ENCODE data around the gene INMT.

INMT gene

DNA sequence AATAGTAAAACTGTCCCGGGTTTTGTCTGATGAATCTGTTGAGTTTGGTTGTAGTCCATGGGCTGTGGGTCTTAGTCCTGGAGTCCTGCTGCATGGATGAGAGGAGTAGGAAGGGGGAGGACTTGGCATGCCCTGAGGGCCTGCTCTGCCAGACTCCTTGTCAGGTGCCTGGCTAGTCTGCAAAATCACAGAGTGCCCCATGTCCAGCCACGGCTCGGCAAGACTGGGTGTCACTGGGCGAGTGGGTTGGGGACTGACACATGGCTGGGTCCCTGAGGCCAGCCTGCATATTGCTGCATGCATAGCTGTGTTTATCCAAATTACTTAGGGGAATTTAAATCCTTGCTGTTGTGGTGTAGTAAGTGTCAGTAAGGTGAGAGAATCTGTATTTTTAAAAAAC lies 29.0 kb downstream of the INMT start:
- FAIRE-seq (no peak), DNase-seq (ENCODE audit: low spot score) (no peak)

DNA sequence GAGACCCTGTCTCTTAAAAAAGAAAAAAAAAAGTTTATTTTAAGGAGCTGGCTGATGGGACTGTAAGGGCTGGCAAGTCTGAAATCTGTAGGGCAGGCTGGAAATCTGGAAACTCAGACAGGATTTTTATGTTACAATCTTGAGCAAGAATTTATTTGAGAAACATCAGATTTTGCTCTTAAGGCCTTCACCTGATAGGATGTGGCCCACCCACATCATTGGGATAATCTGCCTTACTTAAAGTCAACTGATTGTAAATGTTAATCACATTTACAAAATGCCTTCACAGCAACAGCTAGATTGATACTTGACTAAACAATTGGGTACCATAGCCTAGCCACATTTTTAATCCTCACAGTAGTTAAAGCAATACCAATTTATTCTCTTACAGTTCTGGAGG lies 30.8 kb downstream of the INMT start:
- FAIRE-seq (peak; percentile 17), DNase-seq (ENCODE audit: low spot score) (no peak)

DNA sequence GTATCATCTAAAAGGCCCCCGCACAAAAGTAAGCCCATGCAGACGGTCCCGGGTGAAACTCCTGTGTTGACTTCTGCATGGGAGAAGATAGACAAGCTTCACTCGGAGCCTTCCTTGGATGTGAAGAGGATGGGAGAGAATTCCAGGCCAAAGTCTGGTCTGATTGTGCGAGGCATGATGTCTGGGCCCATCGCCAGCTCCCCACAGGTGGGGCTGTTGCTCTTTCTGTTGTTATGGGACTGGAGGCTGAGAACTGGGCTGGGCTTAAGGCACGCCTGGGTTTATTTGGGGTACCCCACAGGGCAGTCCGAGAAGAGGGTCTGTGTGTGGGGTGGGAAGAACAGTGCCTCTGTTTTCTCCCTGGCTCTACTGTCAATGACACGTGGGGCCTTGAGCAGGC lies 33.9 kb downstream of the INMT start:
- FAIRE-seq: no peak
- DNase-seq (ENCODE audit: low spot score): no peak

DNA sequence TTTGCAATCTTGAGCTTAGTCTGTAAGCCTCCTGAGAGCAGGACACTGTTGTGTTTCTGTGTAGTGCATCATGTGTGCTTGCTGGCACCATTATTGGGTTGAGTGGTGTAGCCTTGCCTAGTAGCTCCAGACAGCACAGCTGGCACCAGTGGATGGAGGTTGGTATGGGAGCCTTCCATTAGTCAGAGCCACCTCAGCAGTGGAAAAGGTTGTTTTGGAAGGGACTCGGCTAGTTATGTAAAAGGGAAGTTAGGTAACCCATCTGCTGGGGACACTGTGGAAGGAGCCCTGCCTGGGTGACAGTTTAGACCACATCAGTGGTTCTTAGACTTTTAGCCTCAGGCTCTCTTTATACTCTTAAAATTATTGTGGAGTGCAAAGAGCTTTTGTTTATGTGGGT lies 35.6 kb downstream of the INMT start:
- FAIRE-seq (peak; percentile 74), DNase-seq (ENCODE audit: low spot score) (no peak)

DNA sequence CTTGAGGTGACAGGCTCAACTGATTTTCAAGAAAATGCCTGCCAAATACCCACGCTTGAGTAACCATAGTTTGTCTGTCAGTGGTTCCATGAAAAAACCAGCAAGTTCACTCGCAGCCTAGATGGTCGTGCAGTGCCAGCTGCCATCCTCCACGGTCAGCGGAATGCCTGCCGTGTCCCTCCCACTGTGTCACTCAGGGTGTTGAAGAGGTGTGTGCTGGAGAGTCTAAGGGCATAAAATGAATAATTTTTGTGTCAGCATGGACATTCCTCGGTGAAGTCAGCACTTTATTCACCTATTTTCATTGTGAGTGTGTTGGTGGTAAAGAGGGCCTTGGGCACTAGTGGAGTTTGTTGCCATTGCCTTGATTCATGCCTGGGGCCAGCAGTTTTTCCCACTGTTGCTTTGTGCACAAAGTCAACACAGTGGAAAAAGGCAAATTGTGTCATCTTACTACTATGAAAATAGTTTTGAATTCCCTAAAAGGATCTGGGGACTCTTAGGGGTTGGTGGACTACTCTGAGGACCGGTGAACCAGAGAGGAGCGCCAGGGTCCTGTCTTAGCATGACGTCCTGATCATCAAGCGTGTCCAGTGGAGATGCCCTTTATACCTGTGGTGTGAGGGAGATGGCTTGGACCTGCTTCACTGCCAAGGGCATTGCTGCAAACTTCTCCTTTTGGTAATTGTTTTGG lies 36.9 kb downstream of the INMT start:
- peak; percentile 79 for FAIRE-seq
- no peak for DNase-seq (ENCODE audit: low spot score)

DNA sequence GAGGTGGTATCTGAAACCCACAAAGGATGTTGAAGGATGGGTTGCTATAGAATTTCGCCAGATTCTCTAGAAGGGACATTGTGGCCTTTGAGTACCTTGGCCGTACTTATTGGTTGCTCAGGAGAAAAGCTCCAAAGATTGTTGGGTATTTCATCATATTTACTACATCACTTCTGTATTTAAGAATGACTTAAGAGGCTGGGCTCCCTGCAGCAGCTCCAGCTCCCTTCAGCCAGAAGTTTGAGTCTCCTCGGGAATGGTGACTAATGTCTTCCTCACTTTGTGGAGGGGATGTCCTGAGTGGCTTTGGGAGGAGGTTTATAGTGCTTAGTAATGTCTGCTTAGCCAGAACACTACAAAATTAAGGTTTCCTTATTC lies 37.4 kb downstream of the INMT start:
- FAIRE-seq (no peak), DNase-seq (ENCODE audit: low spot score) (no peak)

DNA sequence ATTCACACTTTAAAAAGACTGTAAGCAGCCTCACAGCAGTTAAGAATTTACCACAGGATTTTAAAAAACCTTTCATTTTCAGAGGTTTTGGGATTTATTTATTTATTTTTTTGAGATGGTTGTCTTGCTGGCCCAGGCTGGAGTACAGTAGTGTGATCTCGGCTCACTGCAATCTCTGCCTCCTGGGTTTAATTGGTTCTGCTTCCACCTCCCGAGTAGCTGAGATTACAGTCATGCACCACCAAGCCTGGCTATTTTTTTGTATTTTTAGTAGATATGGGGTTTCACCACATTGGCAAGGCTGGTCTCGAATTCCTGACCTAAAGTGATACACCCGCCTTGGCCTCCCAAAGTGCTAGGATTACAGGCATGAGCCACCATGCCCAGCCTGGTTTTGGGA lies 38.4 kb downstream of the INMT start:
- FAIRE-seq: no peak
- no peak for DNase-seq (ENCODE audit: low spot score)

DNA sequence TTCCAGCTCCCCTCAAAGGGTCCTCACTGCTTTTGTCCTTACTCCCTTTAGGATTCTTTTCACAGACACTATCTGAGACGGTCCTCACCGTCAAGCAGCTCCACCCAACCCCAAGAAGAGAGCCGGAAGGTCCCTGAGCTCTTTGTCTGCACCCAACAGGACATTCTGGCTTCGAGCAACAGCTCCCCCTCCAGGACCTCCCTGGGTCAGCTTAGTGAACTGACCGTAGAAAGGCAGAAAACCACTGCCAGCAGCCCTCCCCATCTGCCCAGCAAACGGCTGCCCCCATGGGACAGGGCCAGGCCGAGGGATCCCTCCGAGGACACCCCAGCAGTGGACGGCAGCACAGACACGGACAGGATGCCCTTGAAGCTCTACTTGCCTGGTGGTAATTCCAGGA lies 39.2 kb downstream of the INMT start:
- FAIRE-seq: no peak
- DNase-seq (ENCODE audit: low spot score): no peak

DNA sequence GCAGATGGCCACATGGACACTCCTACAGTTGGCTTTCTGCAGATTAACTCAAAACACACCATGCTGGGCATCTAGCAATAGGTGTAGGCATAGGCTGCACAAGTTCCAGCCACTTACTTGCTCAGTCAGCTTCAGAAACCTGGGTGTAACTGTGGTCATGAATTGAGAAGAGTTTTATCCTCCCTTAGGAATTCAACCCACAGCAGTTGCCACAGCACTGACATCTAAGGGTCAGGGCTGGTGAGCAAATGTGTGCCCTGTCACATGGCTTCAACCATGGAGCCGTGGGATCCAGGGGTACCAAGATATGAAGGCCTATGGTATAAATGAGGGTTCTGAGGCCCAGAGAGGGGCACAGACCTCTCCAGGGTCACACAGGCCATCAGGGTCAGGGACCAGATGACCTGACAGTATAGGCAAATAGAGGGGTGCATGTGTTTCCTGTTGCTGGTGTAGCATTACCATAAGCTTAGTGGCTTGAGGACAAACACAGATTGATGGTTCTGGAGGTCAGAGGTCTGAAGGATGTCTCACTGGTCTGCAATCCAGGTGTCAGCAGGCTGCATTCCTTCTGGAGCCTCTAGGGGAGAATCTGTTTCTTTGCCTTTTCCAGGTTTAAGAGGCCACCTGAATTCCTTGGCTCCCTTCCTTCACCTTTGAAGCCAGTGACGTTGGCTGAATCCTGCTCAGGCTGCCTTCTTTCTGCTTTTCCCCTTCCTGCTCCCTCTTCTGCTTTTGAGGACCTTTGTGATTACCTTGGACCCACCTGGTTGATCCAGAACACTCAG lies 43.4 kb downstream of the INMT start:
- DNase-seq (ENCODE audit: low spot score): no peak
- peak; percentile 73 for FAIRE-seq

DNA sequence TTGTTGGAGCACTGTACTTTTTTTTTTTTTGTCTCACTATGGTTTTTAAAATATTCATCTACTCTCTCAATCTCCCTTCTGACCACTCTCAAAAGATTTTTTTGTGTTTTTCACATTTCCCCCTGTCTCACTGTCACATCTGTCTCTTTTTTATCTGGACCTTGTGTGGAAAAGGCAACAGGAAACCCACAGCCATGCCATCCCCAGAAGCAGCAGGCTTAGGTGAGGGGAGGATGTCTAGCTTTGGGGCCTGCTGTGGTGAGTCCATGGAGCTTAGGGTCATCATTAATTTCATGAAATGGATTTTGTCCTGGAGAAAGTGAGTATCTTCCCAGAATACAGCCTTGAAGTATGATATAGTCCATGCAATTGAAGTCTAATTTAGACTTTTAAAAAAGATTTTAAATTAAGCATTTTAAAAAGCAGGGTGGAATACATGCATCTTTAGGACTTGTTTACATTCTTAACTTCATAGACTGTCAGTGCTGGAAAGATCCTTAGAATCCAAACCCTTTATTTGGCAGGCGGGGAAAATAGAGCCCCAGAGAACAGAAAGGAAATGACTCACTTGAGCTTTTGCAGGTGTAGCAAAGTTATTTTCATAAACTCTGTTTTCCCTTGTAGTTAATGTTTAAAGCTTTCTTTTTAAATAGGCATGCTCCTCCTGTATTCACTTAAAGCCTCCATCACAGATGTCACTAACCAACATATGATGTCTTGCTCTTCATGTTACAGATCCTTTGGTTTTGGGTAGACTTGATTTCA lies 44.4 kb downstream of the INMT start:
- peak; percentile 56 for DNase-seq (ENCODE audit: low spot score)
- FAIRE-seq: no peak

DNA sequence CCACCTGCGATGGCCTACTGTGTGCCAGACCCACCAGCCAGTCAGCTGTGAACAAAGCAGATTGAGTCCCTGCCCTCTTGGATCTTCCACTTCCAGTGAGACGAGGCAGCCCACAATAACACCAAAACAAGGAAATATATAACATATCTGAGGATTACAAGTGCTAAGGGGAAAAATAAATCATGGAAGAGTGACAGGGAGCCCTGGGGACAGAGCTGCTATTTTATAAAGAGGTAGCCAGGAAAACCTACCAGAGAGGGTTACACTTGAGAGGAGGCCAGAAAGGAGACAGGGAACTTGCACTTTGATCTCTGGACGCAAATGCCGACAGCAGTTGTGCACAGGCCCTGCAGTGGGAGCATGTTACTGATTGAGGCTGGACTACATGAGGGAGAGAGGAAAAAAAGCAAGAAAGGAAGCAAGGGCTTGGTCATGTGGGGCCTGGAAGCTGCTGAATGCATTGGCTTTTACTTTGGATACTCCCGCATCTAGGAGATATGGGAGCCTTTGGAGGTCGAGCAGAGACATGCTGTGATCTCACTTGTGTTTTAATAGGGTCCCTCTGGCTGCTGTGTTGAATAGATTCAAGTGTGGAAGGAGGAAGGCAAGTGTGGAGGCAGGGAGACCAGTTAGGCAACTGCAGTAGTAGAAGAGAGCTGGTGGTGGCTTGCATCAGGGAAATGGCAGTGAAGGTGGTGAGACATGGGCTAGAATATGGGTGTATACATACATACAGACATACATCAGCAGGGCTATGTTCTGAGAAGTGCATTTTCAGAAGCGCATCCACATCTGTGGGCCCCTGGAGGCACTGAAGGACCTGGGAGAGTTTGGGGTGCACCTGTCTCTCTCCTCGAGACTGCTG lies 45.5 kb downstream of the INMT start:
- FAIRE-seq (no peak), DNase-seq (ENCODE audit: low spot score) (no peak)

DNA sequence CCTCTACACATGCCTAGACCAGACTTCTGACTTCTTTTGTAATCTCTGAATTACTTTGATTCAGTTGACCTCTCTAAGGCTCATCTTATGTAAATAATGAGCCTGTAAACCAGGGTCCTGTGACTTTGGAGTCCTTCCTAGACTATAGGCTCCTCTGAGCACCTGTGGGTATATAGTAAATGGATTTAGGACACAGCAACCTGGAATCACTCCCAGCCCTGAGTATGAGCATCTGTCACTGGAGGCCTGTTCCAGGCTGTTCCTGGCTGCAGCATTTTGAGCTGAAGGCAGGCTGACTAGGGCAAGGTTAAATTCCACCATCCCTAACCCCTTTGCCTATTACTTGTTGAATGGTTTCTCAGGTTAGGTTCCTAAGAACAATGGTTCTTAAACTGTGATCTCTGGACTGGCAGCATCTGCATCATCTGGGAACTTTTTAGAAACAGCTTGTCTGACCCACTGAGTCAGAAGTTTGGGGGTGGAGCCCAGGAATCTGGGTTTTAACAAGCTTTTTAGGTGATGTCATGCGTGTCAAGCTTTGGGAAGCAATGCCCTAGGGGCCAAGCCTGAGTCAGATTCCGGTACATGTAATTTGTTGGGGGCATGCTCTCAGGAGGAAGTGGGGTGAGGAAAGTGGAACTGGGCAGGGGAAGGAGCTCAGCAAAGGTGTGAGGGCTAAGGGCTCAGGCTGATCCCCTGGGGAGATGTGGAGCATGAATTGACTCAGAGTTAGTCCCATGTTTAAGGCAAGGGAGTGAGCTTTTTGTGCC lies 47.5 kb downstream of the INMT start:
- DNase-seq (ENCODE audit: low spot score) (peak; percentile 73), FAIRE-seq (no peak)

DNA sequence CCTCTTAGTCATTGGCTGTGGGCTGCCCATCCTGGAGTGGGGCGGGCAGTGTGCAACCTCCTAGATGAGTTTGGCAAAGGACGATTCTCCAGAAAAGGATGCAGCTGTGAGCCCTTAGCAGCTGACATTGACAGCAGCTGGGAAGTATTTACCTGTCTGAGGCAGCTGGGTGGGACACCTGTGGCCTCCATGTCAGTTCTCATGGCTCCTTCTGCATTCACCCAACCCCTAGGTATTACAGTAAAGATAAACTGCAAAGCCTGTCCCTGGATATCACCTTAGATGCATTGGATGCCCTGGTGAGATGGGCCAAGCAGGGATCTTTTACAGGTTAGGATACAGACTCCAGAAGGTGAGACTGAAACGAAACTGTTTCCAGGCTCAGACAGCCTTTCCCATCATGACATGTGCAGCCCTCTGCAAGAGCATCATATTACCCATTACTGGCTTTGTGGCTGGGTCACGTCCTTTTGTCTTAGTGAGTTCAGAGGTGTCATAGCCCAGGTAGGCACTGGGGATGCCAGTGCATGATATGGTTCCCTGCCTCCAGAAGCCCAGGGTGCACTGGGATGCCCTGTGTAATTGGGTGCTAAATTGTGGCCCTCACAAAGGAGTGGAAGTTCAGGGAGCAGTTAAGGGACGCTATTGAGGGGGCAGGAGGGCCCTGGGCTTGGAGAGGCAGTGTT lies 48.2 kb downstream of the INMT start:
- DNase-seq (ENCODE audit: low spot score): no peak

DNA sequence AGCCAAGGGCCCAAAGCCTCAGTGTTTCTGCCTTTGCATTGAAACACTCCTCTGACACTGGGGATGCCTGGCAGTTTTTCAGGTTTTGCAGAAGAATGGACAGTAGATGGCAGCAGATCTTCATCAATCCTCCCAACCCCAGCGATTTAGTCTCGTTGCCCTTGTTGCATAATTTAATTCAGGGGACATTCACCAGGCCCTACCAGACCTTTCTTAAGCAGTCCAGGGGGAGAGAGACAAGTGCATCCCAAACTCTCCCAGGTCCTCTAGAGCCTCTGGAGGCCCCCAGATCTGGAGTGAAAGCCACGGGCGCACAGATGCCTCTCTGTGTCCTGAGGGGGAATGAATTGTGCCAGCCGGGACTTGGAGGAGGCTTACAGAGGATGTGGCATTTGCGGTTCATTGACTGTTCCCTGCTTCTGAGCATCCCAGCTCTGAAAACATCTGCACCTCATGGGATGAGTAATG lies 48.9 kb downstream of the INMT start:
- FAIRE-seq (no peak), DNase-seq (ENCODE audit: low spot score) (peak; percentile 81)

More for the DNA sequence above, 48.2 kb downstream of the INMT start:
- FAIRE-seq: peak; percentile 48

DNA sequence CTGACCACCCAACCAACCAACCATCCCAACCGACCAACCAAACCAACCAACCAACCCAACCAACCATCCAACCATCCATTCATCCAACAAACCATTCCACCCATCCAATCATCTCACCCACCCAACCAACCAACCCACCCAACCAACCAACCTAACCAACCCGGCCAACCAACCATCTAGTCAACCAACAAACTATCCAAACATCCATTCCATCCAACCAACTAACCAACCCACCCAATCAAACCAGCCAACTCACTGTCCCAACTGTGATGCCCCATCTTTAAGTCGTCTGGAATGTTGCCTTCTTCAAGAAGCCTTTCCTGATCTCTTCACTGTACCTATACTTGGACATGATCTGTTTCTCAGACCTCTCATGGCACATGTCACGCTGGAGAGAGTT lies 50.9 kb downstream of the INMT start:
- FAIRE-seq: no peak
- no peak for DNase-seq (ENCODE audit: low spot score)

DNA sequence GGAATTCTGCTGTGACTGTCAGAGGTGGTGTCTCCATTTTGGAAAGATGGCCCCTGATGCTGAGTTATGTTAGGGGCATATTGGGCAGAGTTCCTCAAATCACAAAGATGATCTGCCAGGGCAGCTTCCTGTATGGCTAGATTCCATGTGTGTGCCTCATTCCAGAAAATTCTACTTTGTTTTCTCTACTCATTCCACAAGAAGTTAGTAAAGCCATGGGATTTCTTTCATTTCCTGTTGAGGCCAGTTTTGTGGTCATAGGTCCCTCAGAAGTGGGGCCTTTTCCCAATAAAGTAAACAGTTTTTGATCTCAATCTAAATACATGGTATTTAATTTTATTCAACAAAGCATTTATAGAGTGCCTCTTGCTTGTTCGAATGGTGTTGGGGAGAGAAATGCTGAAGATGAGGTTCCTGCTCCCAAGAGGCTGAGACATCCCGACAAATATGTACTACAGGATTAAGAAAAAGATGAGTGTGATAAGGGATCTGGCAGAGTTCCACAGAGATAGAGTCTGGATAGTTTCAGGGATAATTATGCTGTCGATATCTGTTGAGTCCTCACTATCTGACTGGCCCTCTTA lies 52.2 kb downstream of the INMT start:
- FAIRE-seq (no peak), DNase-seq (ENCODE audit: low spot score) (peak; percentile 40)

DNA sequence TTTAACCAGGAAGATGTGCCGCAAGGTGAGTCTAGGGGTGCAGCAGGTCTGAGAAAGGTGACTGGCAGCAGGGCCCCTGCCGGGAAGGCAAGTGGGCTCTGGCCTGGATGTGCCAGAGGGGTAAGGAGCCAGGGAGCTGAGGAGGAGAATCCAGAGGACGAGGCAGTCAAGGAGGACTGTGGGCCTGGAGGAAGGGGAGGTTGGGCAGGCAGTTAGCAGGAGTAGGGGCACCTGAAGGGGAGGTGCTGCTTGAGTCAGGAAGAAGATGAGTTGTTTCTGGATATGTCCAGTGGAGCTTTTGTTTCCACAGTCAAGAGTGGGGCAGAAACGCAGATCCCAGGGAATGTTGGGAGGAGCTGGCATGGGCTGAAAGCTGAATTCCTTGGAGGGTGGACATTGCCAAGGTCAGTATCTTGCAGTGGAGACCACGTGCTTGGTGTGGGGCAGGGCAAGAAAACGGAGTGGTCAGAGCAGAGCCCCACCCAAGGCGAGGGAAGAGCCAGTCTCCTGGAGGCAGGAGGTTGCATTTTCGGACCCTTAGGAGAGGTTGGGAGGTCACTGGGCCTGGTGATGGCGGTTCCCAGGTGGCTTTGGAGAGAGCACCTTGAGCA lies 53.3 kb downstream of the INMT start:
- DNase-seq (ENCODE audit: low spot score): no peak
- FAIRE-seq: peak; percentile 32

DNA sequence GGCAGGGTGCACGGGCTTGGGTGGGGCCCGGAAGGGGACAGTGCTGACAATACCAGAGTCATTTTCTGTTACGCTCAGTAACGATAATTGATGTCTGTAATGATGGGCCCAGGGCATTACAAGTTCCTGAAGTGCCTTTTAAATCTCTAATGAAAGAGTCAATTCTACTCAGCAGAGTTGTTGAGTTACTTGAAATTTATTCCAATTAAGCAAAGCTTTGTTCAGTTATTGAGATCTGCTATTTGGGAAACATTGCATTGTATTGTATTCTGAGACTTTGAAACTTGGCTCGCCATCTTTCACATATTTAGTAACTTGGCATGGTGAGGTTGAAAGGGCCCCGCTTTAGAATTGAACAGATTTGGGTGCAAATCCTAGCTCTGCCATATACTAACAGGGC lies 54.0 kb downstream of the INMT start:
- no peak for DNase-seq (ENCODE audit: low spot score)
- FAIRE-seq: no peak
